ENCODE results near the gene TBX1.

DNA sequence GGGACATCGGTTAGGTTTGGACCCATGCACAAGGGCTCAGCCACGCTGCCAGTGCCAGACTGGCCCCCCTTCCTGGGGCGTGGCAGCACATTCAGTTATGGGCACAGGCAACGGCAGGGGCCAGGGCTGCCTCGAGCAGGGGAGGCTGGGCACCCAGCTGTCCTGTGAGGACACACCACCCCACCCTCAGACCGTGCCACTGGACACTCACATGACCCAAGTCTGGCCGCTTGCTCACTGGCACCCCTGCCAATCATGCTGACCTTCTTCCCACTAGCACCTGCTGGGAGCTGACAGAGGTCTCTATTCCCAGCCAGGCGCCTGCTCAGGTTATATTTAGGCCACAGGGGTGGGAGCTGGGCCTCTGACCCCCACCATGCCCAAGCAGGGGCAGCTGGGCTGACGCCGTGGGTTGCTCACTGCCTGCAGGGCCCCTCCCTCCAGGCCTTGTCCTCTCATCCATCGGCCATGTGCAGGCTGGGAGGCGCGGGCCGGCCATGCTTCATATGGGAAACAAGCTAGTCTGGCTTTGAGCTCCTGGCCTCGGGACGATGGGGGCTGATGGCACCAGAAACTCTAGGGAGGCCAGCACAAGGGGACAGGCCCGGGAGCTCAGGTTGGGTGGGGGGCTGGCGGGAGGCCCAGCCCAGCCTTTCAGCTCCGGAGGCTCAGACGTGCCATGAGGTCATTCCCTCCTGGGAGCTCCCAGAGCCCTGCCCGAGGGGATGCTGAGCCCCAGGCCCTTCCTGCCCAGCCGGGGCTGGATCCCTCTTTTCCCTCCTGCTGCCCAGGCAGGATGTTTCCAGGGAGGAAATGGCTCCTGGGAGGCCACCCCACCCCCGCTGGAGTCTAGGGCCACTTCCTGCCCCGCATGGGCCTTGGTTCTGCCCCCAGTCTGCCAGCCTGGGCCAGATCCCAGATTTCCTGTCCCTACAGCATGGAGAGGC is 15.2 kb upstream of the TBX1 start:
- TF ChIP-seq, protein P1, sequence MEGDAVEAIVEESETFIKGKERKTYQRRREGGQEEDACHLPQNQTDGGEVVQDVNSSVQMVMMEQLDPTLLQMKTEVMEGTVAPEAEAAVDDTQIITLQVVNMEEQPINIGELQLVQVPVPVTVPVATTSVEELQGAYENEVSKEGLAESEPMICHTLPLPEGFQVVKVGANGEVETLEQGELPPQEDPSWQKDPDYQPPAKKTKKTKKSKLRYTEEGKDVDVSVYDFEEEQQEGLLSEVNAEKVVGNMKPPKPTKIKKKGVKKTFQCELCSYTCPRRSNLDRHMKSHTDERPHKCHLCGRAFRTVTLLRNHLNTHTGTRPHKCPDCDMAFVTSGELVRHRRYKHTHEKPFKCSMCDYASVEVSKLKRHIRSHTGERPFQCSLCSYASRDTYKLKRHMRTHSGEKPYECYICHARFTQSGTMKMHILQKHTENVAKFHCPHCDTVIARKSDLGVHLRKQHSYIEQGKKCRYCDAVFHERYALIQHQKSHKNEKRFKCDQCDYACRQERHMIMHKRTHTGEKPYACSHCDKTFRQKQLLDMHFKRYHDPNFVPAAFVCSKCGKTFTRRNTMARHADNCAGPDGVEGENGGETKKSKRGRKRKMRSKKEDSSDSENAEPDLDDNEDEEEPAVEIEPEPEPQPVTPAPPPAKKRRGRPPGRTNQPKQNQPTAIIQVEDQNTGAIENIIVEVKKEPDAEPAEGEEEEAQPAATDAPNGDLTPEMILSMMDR (IDR thresholded peaks at IDR 0.05), result no peak
- no peak for TF ChIP-seq POLR2A (IDR thresholded peaks at IDR 0.05)
